Esophagus squamous epithelium (tissue), 4 donors: ENCODE results near the gene ABHD4.

Source experiments
- CTCF ChIP-seq, 6 experiments: fragments of 450-650 bp in 4 of 6; fragments of 200-600 bp in 2 of 6; sonication (generic) in 2 of 6; IDR thresholded peaks; one replicate each; pipeline ENCODE4 v1.5.1; 2016 to 2019; ENCODE audit warnings: antibody characterized with exemption in 6 of 6, mild to moderate bottlenecking in 4 of 6, moderate library complexity in 4 of 6
- POLR2A ChIP-seq, 4 donors: fragments of 450-650 bp; IDR thresholded peaks; one replicate each; pipeline ENCODE4 v1.6.1; 2017; ENCODE audit warnings: antibody characterized with exemption in 4 of 4, mild to moderate bottlenecking in 4 of 4, moderate library complexity in 3 of 4

GRCh38 chr14:22626590-22626989, 28.5 kb downstream of the ABHD4 start:
- TF ChIP-seq CTCF (IDR thresholded peaks at IDR 0.05) (no peak), POLR2A (IDR thresholded peaks at IDR 0.05) (no peak)
